Measurements from ENCODE around the gene NAIF1.

DNA sequence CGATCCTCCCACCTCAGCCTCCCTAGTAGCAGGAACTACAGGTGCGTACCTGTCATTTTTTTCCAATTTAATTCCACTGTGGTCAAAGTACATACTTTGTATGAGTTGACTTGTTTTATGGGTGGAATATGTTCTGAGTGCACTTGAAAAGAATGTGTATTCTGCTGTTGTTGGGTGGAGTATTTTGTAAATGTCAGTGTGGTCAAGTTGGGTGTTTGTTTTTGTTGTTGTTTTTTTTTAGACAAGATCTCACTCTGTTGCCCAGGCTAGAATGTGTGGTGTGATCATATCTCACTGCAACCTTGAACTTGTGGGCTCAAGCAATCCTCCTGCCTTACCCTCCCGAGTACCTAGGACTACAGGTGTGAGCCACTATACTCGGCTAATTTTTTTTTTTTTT lies 18.8 kb upstream of the NAIF1 start:
- TF ChIP-seq POLR2A (IDR thresholded peaks at IDR 0.05) (no peak), EP300 (IDR thresholded peaks at IDR 0.05) (no peak)
- TF ChIP-seq, protein P1, sequence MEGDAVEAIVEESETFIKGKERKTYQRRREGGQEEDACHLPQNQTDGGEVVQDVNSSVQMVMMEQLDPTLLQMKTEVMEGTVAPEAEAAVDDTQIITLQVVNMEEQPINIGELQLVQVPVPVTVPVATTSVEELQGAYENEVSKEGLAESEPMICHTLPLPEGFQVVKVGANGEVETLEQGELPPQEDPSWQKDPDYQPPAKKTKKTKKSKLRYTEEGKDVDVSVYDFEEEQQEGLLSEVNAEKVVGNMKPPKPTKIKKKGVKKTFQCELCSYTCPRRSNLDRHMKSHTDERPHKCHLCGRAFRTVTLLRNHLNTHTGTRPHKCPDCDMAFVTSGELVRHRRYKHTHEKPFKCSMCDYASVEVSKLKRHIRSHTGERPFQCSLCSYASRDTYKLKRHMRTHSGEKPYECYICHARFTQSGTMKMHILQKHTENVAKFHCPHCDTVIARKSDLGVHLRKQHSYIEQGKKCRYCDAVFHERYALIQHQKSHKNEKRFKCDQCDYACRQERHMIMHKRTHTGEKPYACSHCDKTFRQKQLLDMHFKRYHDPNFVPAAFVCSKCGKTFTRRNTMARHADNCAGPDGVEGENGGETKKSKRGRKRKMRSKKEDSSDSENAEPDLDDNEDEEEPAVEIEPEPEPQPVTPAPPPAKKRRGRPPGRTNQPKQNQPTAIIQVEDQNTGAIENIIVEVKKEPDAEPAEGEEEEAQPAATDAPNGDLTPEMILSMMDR (IDR thresholded peaks at IDR 0.05), result no peak

All from sigmoid colon (tissue), 4 donors.